Progenitor cell of endocrine pancreas (in vitro differentiated cells): Measurements from ENCODE around the gene KCTD19. TPM values are rescaled to one million over a fixed set of nuclear protein-coding genes. Genes with fewer than 3 reads are reported as not detected.

ENCODE experiments used
- DNase-seq: peaks from one replicate; pipeline ENCODE4 v3.0.0; 2021; ENCODE audit warnings: low spot score; ENCODE audit not compliant: unreplicated experiment
- H3K27ac Mint-ChIP-seq: 2 replicates; pipeline ENCODE4 v1.8.0; 2021; ENCODE audit warnings: mild to moderate bottlenecking, moderate library complexity, mixed read lengths
- H3K27me3 Mint-ChIP-seq: 2 replicates; pipeline ENCODE4 v1.8.0; 2021; ENCODE audit warnings: mixed read lengths
- H3K36me3 Mint-ChIP-seq: 2 replicates; pipeline ENCODE4 v1.8.0; 2022; ENCODE audit warnings: mixed read lengths; ENCODE audit not compliant: insufficient read depth
- H3K4me1 Mint-ChIP-seq: 2 replicates; pipeline ENCODE4 v1.8.0; 2021; ENCODE audit warnings: low read depth, mixed read lengths
- H3K4me3 Mint-ChIP-seq: 2 replicates; pipeline ENCODE4 v1.8.0; 2021; ENCODE audit warnings: low read depth, mild to moderate bottlenecking, moderate library complexity, mixed read lengths
- H3K9me3 Mint-ChIP-seq: 2 replicates; pipeline ENCODE4 v1.8.0; 2021; ENCODE audit warnings: low read depth, mixed read lengths
- total RNA-seq: library from RNA; stranded (reverse); gene quantifications from 2 replicates; pipeline ENCODE4 v1.2.1, GENCODE V29; 2021
- TF ChIP-seq, protein P1 (sequence below): fragments of 200-600 bp; sonication (generic); IDR thresholded peaks from one replicate; pipeline ENCODE4 v1.5.0; 2021; ENCODE audit warnings: antibody characterized with exemption, mild to moderate bottlenecking; ENCODE audit not compliant: unreplicated experiment

The KCTD19 gene
- total RNA-seq, 1 donor from 2014 or later, result 0.14 TPM

DNA sequence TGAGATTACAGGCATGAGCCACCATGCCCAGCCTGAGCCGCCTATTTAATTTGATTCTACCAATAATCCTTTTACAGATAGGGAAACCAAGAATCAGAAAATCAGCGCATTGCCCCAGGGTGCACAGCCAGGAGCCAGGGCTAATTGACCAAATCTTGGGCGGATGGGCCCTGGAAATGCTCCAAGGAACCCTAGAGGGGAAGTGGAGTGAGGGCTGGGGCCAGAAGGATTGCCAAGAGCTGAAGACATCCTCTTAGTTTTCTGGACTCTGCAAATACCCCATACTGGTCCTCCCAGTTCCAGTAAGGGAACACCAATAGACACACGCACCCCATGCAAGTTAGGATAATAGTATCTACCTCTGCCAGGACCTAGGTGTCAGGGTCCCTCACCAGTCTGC is 83.1 kb downstream of the KCTD19 start:
- Mint-ChIP-seq H3K36me3 (no peaks in the 10 kb centered on the region), H3K9me3 (no peaks in the 10 kb centered on the region), H3K4me1 (peaks cover 14% of the 10 kb centered on the region), H3K27me3 (peaks cover 9% of the 10 kb centered on the region), H3K27ac (no peak overlapping the region), H3K4me3 (no peak overlapping the region)
- TF ChIP-seq, protein P1, sequence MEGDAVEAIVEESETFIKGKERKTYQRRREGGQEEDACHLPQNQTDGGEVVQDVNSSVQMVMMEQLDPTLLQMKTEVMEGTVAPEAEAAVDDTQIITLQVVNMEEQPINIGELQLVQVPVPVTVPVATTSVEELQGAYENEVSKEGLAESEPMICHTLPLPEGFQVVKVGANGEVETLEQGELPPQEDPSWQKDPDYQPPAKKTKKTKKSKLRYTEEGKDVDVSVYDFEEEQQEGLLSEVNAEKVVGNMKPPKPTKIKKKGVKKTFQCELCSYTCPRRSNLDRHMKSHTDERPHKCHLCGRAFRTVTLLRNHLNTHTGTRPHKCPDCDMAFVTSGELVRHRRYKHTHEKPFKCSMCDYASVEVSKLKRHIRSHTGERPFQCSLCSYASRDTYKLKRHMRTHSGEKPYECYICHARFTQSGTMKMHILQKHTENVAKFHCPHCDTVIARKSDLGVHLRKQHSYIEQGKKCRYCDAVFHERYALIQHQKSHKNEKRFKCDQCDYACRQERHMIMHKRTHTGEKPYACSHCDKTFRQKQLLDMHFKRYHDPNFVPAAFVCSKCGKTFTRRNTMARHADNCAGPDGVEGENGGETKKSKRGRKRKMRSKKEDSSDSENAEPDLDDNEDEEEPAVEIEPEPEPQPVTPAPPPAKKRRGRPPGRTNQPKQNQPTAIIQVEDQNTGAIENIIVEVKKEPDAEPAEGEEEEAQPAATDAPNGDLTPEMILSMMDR, result no peak
- DNase-seq, result no peak

DNA sequence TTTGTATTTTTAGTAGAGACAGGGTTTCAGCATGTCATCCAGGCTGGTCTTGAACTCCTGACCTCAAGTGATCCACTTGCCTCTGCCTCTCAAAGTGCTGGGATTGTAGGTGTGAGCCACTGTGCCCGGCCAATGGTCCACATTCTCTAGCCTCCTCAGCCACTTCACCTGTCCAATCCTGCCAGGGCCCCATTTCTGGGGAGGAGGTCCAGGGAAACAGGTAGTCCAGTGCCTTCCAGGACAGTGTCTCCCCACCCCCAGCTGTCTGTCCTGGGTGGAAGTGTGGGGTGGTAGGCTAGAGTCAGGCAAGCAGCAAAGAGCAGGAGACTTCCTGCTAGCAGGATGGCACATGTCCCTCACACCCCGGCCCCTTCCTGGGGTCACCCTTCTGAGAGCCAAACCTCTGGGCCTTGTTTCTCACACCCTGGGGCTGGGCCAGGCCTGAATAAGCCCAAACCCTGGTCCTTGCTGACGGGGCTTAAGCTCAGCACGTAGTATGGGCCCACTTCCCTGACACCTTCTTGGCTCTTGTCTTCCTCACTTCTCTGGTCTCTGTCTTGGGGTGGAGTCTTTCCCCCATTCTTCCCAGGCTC is 84.3 kb downstream of the KCTD19 start:
- Mint-ChIP-seq H3K27me3 (no peaks in the 10 kb centered on the region), H3K36me3 (peaks cover 3% of the 10 kb centered on the region), H3K4me1 (peaks cover 6% of the 10 kb centered on the region), H3K4me3 (no peak overlapping the region), H3K27ac (no peak overlapping the region), H3K9me3 (no peaks in the 10 kb centered on the region)
- no peak for DNase-seq
- TF ChIP-seq, protein P1, result no peak

DNA sequence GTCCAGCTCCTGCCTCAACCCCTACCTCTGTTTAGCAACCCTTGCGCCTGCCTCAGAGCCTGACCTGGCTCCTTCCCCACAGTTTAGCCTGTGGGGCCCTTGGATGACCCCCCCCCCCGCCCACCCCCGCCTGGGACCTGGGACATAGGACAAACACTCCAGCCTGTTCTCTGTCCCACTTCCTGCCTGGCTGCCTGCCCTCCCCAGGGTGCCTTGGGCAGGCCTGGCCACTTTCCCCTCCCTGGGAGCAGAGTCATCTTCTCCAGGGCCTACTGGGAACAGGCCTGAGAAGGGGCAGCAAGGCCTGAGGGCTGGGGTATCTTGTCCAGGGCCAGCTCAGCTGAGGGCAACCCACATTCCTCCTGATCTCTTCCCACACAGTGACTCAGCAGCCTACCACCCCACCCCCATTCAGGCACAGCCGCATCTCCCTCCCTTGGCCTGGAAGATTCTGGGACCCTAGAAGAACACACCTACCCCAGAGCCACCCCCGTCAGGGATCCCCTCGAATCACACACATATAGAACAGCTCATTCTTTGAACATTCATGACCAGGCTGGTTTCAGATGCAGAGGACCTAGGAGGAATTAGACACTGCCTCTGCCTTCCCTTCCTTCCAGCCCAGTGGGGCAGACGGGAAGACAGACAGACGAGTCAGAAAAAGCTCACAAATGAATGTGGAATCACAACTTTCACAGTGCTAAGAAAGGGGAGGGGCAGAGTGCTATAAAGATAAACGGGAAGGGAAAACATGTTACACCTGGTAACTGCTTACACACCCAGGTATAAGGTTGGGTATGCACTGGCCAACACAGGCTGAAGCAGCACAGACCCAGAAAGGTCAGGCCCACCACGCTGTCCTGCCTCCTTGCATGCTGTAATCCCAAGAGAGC is 85.3 kb downstream of the KCTD19 start:
- peaks cover 8% of the 10 kb centered on the region for H3K36me3 Mint-ChIP-seq
- H3K9me3 Mint-ChIP-seq, result no peaks in the 10 kb centered on the region
- no peak overlapping the region for H3K27ac Mint-ChIP-seq
- H3K4me3 Mint-ChIP-seq, result no peak overlapping the region
- peaks cover 6% of the 10 kb centered on the region for H3K4me1 Mint-ChIP-seq
- H3K27me3 Mint-ChIP-seq, result no peaks in the 10 kb centered on the region
- DNase-seq, result no peak
- TF ChIP-seq, protein P1, result no peak

DNA sequence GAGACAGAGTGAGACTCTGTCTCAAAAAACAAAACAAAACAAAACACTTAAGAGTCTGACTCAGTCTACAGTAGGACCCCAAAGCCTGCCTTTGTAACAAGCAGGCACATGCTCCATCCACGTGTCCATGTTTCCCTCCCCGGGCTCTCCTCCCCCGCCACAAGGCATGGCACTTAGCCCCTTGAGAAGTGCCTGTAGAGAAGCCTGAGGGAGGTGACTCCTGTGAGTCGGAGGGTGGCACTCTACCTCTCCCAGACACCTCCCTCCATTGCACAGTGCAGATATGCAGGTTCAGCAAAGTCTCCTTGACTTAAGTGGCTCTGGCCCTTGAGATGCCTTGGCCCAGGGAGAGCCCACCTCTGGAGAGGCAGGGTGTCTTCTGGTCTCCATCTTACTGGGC is 86.0 kb downstream of the KCTD19 start:
- peaks cover 11% of the 10 kb centered on the region for H3K36me3 Mint-ChIP-seq
- peaks cover 5% of the 10 kb centered on the region for H3K4me1 Mint-ChIP-seq
- H3K4me3 Mint-ChIP-seq, result no peak overlapping the region
- no peak overlapping the region for H3K27ac Mint-ChIP-seq
- H3K9me3 Mint-ChIP-seq, result no peaks in the 10 kb centered on the region
- TF ChIP-seq, protein P1, result no peak
- DNase-seq, result no peak
- no peaks in the 10 kb centered on the region for H3K27me3 Mint-ChIP-seq

Other genes with a start within 250 kb of the KCTD19 start
- 20.4 and 21.0 TPM in 2 replicates for gene PHAF1, start 216.8 kb downstream of the KCTD19 start, total RNA-seq
- gene B3GNT9, start 175.7 kb downstream of the KCTD19 start, total RNA-seq, result 5.1 TPM in 2 replicates
- 5.6 and 6.6 TPM in 2 replicates for gene TRADD, start 166.8 kb downstream of the KCTD19 start, total RNA-seq
- 1.7 and 2.1 TPM in 2 replicates for gene FBXL8, start 166.8 kb downstream of the KCTD19 start, total RNA-seq
- gene HSF4, start 162.0 kb downstream of the KCTD19 start, total RNA-seq, result 2.2 and 6.8 TPM in 2 replicates
- gene NOL3, start 156.2 kb downstream of the KCTD19 start, total RNA-seq, result 9.4 and 12.7 TPM in 2 replicates
- gene MATCAP1, start 142.8 kb downstream of the KCTD19 start, total RNA-seq, result 137 and 145 TPM in 2 replicates
- not detected in 2 replicates for gene EXOC3L1, start 136.6 kb downstream of the KCTD19 start, total RNA-seq
- 82.1 and 82.8 TPM in 2 replicates for gene E2F4, start 134.6 kb downstream of the KCTD19 start, total RNA-seq
- gene ELMO3, start 127.6 kb downstream of the KCTD19 start, total RNA-seq, result 5.4 and 5.5 TPM in 2 replicates
- 33.4 and 36.3 TPM in 2 replicates for gene TMEM208, start 99.6 kb downstream of the KCTD19 start, total RNA-seq
- gene FHOD1, start 79.3 kb downstream of the KCTD19 start, total RNA-seq, result 28.2 and 30.2 TPM in 2 replicates
- 3.4 and 3.9 TPM in 2 replicates for gene SLC9A5, start 77.8 kb downstream of the KCTD19 start, total RNA-seq
- gene PLEKHG4, start 47.2 kb downstream of the KCTD19 start, total RNA-seq, result 3.3 and 3.8 TPM in 2 replicates
- gene LRRC36, start 74 bp upstream of the KCTD19 start, total RNA-seq, result 1.6 and 2.3 TPM in 2 replicates
- gene TPPP3, start 66.8 kb upstream of the KCTD19 start, total RNA-seq, result 17.5 and 26.8 TPM in 2 replicates
- gene ZDHHC1, start 89.7 kb upstream of the KCTD19 start, total RNA-seq, result 16.5 and 17.0 TPM in 2 replicates
- 38.7 and 44.5 TPM in 2 replicates for gene HSD11B2, start 104.4 kb upstream of the KCTD19 start, total RNA-seq
- gene ATP6V0D1, start 154.4 kb upstream of the KCTD19 start, total RNA-seq, result 65.3 and 67.5 TPM in 2 replicates
- gene AGRP, start 156.8 kb upstream of the KCTD19 start, total RNA-seq, result not detected in 2 replicates
- 72.7 and 78.8 TPM in 2 replicates for gene RIPOR1, start 202.1 kb upstream of the KCTD19 start, total RNA-seq
- 67.8 and 69.8 TPM in 2 replicates for gene CTCF, start 235.8 kb upstream of the KCTD19 start, total RNA-seq